GM12891 (cell line): ENCODE results near the gene RWDD2A.

Source experiments
- PAX5 ChIP-seq: IDR thresholded peaks from 2 replicates; pipeline ENCODE4 v1.6.1; 2011; ENCODE audit warnings: low read length, moderate library complexity, mild to moderate bottlenecking; ENCODE audit not compliant: insufficient read depth, severe bottlenecking
- POLR2A ChIP-seq: IDR thresholded peaks from 2 replicates; pipeline ENCODE4 v1.6.1; 2011; ENCODE audit warnings: low read depth, low read length, control low read depth
- POLR2AphosphoS5 ChIP-seq: IDR thresholded peaks from 2 replicates; pipeline ENCODE4 v1.6.1; 2011; ENCODE audit warnings: low read depth, low read length, control low read depth
- POU2F2 ChIP-seq: IDR thresholded peaks from 2 replicates; pipeline ENCODE4 v1.6.1; 2011; ENCODE audit warnings: low read depth, mild to moderate bottlenecking, control low read depth, low read length, moderate library complexity
- SPI1 ChIP-seq: IDR thresholded peaks from 2 replicates; pipeline ENCODE4 v1.6.1; 2011; ENCODE audit warnings: low read depth, low read length, control low read depth
- TAF1 ChIP-seq: IDR thresholded peaks from 2 replicates; pipeline ENCODE4 v1.6.1; 2011; ENCODE audit warnings: low read depth, low read length, control low read depth

GRCh38 chr6:83160167-83160566 is 33.0 kb upstream of the RWDD2A start:
- TF ChIP-seq POLR2A (no peak), PAX5 (no peak), POLR2AphosphoS5 (no peak), POU2F2 (no peak), TAF1 (no peak), SPI1 (no peak)
